ENCODE results near the gene CERS4.
"Not testable (repeated sequence)": the region's sequence is repeated elsewhere in the genome, so short reads cannot be mapped to it uniquely, and the experiment has no call there.

CERS4 gene

GRCh38 chr19:8261347-8261746, 52.2 kb downstream of the CERS4 start:
- no peak overlapping the region for H3K4me3 ChIP-seq (ENCODE audit: low read depth, low read length)

- H3K4me3 ChIP-seq (ENCODE audit: low read depth, low read length) = no peak overlapping the region
These were observed 52.7 kb downstream of the CERS4 start for GRCh38 chr19:8261881-8262280.

- H3K4me3 ChIP-seq (ENCODE audit: low read depth, low read length) = no peak overlapping the region
These were observed 53.3 kb downstream of the CERS4 start for GRCh38 chr19:8262431-8262830.

- not testable (repeated sequence) for H3K4me3 ChIP-seq (ENCODE audit: low read depth, low read length)
These were observed 55.1 kb downstream of the CERS4 start for GRCh38 chr19:8264248-8264647.

DNA sequence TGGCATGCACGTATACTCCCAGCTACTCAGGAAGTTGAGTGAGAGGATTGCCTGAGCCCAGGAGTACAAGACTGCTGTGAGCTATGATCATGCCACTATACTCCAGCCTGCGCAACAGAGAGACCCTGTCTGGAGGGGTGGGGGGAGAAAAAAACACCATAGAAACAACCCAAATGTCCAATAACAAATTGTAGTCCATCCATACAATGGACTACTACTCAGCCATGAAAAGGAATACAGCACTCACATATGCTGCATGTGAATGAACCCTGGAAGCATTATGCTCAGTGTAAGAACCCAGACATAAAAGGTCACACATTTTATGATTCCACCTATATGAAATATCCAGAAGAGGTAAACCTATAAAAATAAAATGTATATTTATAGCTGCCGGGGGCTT, 56.7 kb downstream of the CERS4 start:
- H3K4me3 ChIP-seq (ENCODE audit: low read depth, low read length) = no peak overlapping the region

DNA sequence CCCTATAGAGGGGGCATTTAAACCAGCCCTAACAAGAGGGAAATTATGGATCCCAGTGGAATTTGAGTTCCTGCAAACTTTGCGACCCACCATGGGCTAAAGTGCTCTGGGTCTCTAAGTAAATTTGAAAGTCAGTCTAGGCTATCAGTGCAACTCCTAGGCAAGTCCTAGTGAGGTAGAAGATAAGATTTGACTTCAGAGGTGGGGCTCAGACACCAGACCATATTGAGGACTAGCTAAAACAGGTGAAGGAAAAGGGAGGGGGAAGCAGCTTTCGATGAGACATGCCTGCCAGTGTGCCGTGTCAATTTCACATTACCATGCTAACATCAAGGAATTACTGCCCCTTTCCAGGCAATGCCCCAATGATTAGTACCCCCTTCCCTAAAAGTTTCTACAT, 60.6 kb downstream of the CERS4 start:
- H3K4me3 ChIP-seq (ENCODE audit: low read depth, low read length) = no peak overlapping the region

DNA sequence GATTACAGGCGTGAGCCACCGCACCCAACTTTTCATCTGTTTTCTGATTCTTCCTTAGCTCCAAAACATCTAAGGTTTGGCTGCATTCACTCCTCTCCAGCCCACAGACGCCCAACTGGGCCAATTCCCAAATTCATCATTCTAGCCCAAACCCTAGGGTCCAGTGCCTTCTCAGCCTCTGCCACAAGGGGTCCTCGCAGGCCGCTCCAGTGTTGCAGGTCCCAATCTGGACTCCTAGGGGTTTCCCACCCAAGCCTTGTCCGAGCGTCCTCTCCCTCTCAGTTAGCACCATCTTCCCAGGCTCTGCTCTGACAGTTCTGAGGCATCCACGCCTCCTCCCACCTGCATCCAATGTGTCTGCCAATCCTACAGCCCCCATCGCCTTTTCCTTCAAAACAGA, 67.3 kb downstream of the CERS4 start:
- not testable (repeated sequence) for H3K4me3 ChIP-seq (ENCODE audit: low read depth, low read length)

DNA sequence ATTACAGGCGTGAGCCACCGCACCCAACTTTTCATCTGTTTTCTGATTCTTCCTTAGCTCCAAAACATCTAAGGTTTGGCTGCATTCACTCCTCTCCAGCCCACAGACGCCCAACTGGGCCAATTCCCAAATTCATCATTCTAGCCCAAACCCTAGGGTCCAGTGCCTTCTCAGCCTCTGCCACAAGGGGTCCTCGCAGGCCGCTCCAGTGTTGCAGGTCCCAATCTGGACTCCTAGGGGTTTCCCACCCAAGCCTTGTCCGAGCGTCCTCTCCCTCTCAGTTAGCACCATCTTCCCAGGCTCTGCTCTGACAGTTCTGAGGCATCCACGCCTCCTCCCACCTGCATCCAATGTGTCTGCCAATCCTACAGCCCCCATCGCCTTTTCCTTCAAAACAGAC, 82.2 kb downstream of the CERS4 start:
- H3K4me3 ChIP-seq (ENCODE audit: low read depth, low read length) = not testable (repeated sequence)

GRCh38 chr19:8302357-8302691, 93.2 kb downstream of the CERS4 start:
- H3K4me3 ChIP-seq (ENCODE audit: low read depth, low read length) = no peak overlapping the region

DNA sequence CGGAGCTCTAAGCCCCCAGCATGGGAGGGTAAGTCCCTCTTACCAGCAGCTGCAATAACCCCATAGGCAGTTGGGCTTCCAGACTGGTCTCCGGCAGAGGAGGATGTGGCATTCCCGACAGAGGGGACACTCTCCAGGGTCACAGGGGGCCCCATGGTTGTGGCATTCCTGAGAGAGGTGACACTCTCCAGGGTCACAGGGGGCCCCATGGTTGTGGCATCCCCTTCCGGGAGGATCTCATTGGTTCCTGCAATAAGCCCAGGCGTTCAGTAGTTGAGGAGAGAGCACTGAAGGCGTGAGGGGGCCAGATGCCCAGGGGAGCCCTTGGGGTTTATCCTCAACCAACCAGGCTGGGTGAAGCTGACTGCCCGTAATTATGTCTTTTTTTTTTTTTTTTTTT, 93.6 kb downstream of the CERS4 start:
- no peak overlapping the region for H3K4me3 ChIP-seq (ENCODE audit: low read depth, low read length)

GRCh38 chr19:8304841-8305621, 95.9 kb downstream of the CERS4 start:
- H3K4me3 ChIP-seq (ENCODE audit: low read depth, low read length) = no peak overlapping the region

GRCh38 chr19:8305798-8306197, 96.6 kb downstream of the CERS4 start:
- H3K4me3 ChIP-seq (ENCODE audit: low read depth, low read length) = no peak overlapping the region

GRCh38 chr19:8306235-8307054, 97.3 kb downstream of the CERS4 start:
- no peak overlapping the region for H3K4me3 ChIP-seq (ENCODE audit: low read depth, low read length)

DNA sequence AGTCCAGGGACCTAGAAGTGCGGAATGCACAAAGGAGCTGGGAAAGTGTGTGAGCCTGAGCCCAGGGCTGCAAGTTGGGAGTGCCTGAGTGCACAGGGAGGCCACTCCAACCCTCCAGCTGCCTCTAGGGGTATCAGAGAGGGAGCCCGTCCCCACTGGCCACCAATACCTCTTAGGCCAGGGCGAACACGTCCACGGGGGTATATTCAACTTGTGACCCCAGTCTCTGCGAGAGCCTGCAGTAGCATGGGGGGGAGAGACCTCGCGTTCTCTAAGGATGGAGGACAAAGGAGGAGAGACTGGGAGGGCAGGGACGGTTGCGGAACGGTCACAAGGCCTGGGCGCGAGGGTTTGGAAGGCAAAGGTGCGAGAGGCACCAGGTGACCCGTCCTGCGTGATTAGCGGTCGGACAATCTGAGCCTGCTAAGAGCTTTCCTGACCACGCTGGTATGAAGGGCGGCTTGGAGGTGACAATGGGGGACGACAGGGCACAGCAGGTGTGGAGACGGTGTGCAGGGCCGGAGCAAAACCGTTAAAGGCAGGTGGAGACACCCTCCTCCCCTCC, 98.3 kb downstream of the CERS4 start:
- peak overlapping the region; percentile 85 for H3K4me3 ChIP-seq (ENCODE audit: low read depth, low read length)

DNA sequence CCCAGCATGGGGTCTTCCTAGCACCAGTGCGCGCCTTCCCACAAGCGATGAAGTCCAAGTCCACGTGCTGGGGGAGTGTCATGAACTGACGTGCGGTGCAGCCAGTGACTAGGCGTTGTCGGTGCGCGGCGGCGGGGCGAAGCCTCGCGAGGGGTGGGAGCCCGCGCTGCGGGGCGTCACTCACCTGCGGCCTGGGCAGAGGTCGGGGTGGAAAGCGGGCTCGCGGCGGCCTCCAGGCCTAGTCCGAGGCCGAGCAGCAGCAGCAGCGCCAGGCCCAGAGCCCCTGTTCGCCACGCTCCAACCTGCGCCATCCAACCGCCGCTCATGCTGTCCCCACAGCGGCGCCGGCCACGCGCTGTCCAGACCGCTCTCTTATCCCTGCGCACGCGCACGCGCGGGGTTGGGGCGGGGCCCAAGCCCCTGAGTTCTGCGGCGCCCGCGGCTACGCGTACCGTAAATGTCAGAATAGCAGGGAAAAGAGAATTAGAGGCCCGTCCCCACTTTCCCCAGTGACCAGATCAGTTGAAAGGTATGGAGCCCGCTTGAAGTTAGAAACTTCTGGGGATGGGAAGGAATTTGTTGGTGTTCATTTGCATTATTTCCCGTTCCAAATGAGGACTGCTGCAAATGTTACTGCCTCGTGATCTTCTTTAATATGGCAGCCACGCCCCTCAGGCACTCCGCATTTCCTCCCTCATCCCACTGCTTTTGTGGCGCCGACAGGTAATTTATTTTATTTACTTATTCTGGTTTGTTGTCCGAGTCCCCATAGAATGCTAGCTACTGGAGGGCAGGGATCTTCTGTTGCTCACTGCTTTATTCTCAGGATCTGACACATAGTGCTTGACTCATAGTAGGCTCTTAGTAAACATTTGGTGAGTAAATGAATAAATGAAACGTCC, 99.0 kb downstream of the CERS4 start, which contains the start of gene CD320:
TSS of gene CD320 (minus strand) at position 394 of the 902 bp plus-strand sequence. CDS start at position 326, 68 bp downstream.
- peak within 1 kb of the TSS; percentile 85 for H3K4me3 ChIP-seq (ENCODE audit: low read depth, low read length)

GRCh38 chr19:8308891-8309291, 99.7 kb downstream of the CERS4 start:
- H3K4me3 ChIP-seq (ENCODE audit: low read depth, low read length) = peak overlapping the region; percentile 85

DNA sequence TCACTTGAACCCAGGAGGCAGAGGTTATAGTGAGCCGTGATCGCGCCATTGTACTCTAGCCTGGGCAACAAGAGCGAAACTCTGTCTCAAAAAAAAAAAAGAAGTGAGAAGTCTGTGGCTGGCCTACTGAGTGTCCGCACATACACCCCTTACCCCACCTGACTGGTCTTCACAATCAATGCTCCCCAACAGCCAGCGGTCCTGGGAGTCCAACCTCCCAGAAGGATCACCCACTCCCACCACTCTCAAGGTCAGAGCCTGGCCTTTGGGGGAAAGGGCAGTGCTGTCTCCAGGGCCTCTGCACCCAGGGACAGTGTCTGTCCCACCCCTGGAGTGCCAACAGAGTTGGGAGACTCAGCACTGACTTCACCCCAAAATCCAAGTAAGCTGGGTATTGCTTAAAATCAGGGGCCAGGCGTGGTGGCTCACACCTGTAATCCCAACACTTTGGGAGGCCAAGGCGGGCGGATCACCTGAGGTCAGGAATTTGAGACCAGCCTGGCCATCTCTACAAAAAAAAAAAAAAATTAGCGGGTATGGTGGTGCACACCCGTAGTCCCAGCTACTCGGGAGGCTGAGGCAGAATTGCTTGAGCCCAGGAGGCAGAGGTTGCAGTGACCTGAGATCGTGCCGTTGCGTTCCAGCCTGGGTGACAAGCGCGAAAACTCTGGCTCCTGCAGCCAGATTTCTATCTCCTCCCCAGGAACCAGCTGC, 101.3 kb downstream of the CERS4 start:
- no peak overlapping the region for H3K4me3 ChIP-seq (ENCODE audit: low read depth, low read length)

GRCh38 chr19:8311461-8312260, 102.5 kb downstream of the CERS4 start:
- no peak overlapping the region for H3K4me3 ChIP-seq (ENCODE audit: low read depth, low read length)

All from iPS-11a (cell line).